Activated T-helper 1 cell treated with anti-CD3 and anti-CD28 coated beads, Interleukin-12 subunit alpha, Interleukin-12 subunit beta, Interleukin-2, Interleukin-4 antibody, amounts not matched to agents 30 ng/mL and 10 ng/mL and 1 ng/mL, durations not matched to agents 14 hours and 24 hours and 36 hours (primary cell): ENCODE results near the gene DUSP12. TPM values are rescaled to one million over a fixed set of nuclear protein-coding genes. Genes with fewer than 3 reads are reported as not detected.
A peak's percentile ranks its signal among the peaks of the same experiment; 100 is the strongest.

Experiments used
- DNase-seq: peaks from one replicate; pipeline ENCODE4 v3.0.0; 2021; ENCODE audit warnings: low spot score
- H3K27ac Mint-ChIP-seq: one replicate; pipeline ENCODE4 v1.8.0; 2021; ENCODE audit warnings: mild to moderate bottlenecking, mixed read lengths
- H3K27me3 Mint-ChIP-seq: one replicate; pipeline ENCODE4 v1.8.0; 2022; ENCODE audit warnings: mild to moderate bottlenecking, moderate library complexity, mixed read lengths; ENCODE audit not compliant: insufficient read depth
- H3K36me3 Mint-ChIP-seq: one replicate; pipeline ENCODE4 v1.8.0; 2021; ENCODE audit warnings: low read depth, mixed read lengths
- H3K4me1 Mint-ChIP-seq: one replicate; pipeline ENCODE4 v1.8.0; 2021; ENCODE audit warnings: low read depth, mixed read lengths
- H3K4me3 Mint-ChIP-seq: one replicate; pipeline ENCODE4 v1.8.0; 2021; ENCODE audit warnings: mild to moderate bottlenecking, moderate library complexity, mixed read lengths
- H3K9me3 Mint-ChIP-seq: one replicate; pipeline ENCODE4 v1.8.0; 2021; ENCODE audit warnings: mixed read lengths
- intact Hi-C: fragments of 100-400 bp; cut with micrococcal nuclease; formaldehyde crosslinking; loops from one replicate; pipeline ENCODE4 v1.15.1; 2024
- total RNA-seq: library from RNA; stranded (reverse); gene quantifications from 2 replicates; pipeline ENCODE4 v1.2.3, GENCODE V29; 2022

Gene DUSP12
- total RNA-seq, 1 donor from 2014 or later: 34.1 TPM

GRCh38 chr1:161790587-161791317 lies 41.2 kb downstream of the DUSP12 start:
- Mint-ChIP-seq H3K9me3 (no peaks in the 10 kb centered on the region), H3K36me3 (peaks cover 44% of the 10 kb centered on the region), H3K27ac (no peak overlapping the region), H3K4me1 (peaks cover 22% of the 10 kb centered on the region), H3K4me3 (no peak overlapping the region), H3K27me3 (no peaks in the 10 kb centered on the region)
- intact Hi-C loops: loop anchor here (5.0 kb wide), 1 partner anchor 602 kb away; no protein-coding TSS in a partner anchor
- DNase-seq: no peak

GRCh38 chr1:161791904-161792655 lies 42.5 kb downstream of the DUSP12 start:
- Mint-ChIP-seq H3K4me1 (peaks cover 22% of the 10 kb centered on the region), H3K27ac (no peak overlapping the region), H3K36me3 (peaks cover 41% of the 10 kb centered on the region), H3K4me3 (no peak overlapping the region), H3K27me3 (no peaks in the 10 kb centered on the region), H3K9me3 (no peaks in the 10 kb centered on the region)
- no peak for DNase-seq
- intact Hi-C loops: loop anchor here (1.0 to 5.0 kb wide), 7 partner anchors 26 to 600 kb away; partner anchors contain the start of gene ATF6

GRCh38 chr1:161792740-161793139 lies 43.2 kb downstream of the DUSP12 start:
- H3K36me3 Mint-ChIP-seq: peaks cover 44% of the 10 kb centered on the region

GRCh38 chr1:161799792-161800191 lies 50.2 kb downstream of the DUSP12 start:
- intact Hi-C loops: no loop called here
- H3K36me3 Mint-ChIP-seq: peaks cover 38% of the 10 kb centered on the region
- no peak overlapping the region for H3K4me3 Mint-ChIP-seq
- no peaks in the 10 kb centered on the region for H3K4me1 Mint-ChIP-seq
- no peak overlapping the region for H3K27ac Mint-ChIP-seq
- H3K27me3 Mint-ChIP-seq: no peaks in the 10 kb centered on the region
- no peaks in the 10 kb centered on the region for H3K9me3 Mint-ChIP-seq
- no peak for DNase-seq

More at GRCh38 chr1:161792740-161793139, 43.2 kb downstream of the DUSP12 start:
- Mint-ChIP-seq H3K4me3 (no peak overlapping the region), H3K27ac (no peak overlapping the region), H3K9me3 (no peaks in the 10 kb centered on the region), H3K4me1 (peaks cover 22% of the 10 kb centered on the region), H3K27me3 (no peaks in the 10 kb centered on the region)
- DNase-seq: no peak
- intact Hi-C loops: loop anchor here (1.0 to 5.0 kb wide), 7 partner anchors 26 to 600 kb away; partner anchors contain the start of gene ATF6

DNA sequence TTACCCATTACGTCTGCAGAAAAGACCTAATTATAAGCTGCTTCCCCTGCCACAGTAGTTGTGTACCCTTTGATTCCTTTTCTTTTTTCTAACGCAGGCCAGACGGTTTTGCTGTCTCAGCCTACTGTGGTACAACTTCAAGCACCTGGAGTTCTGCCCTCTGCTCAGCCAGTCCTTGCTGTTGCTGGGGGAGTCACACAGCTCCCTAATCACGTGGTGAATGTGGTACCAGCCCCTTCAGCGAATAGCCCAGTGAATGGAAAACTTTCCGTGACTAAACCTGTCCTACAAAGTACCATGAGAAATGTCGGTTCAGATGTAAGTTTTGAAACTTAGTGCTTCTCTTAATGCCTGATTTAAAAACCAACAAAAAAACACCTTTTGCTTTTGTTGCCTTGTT lies 52.4 kb downstream of the DUSP12 start:
- no peak for DNase-seq
- Mint-ChIP-seq H3K4me1 (peaks cover 11% of the 10 kb centered on the region), H3K27ac (no peak overlapping the region), H3K36me3 (peaks cover 38% of the 10 kb centered on the region), H3K9me3 (no peaks in the 10 kb centered on the region), H3K27me3 (no peaks in the 10 kb centered on the region), H3K4me3 (no peak overlapping the region)
- intact Hi-C loops: no loop called here

DNA sequence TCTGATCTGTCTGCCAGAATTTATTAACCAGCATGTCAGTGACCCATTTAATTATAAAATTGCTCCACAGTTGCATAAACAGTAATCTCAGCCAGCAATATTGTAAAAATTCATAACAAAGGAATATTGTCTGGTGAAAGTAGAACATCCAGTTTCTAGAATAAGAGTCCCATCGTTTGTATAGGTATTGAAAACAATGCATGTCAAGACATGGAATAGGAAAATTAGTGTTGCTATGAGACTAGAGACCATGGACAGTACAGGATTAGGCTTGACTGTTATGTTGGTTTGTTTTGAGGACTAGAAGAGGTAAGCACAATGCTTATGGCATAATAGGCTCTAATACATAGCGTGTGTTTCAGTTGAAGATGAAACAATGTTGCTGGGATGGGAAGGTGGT lies 53.6 kb downstream of the DUSP12 start:
- intact Hi-C loops: no loop called here
- peaks cover 11% of the 10 kb centered on the region for H3K4me1 Mint-ChIP-seq
- peaks cover 34% of the 10 kb centered on the region for H3K36me3 Mint-ChIP-seq
- no peak for DNase-seq
- no peak overlapping the region for H3K4me3 Mint-ChIP-seq
- no peak overlapping the region for H3K27ac Mint-ChIP-seq
- H3K27me3 Mint-ChIP-seq: no peaks in the 10 kb centered on the region
- H3K9me3 Mint-ChIP-seq: no peaks in the 10 kb centered on the region

- Mint-ChIP-seq H3K27ac (peak overlapping the region; percentile 27), H3K27me3 (no peaks in the 10 kb centered on the region), H3K4me1 (peaks cover 11% of the 10 kb centered on the region), H3K4me3 (no peak overlapping the region), H3K9me3 (peaks cover 7% of the 10 kb centered on the region), H3K36me3 (peaks cover 41% of the 10 kb centered on the region)
- intact Hi-C loops: no loop called here
- no peak for DNase-seq
Observed at GRCh38 chr1:161805399-161806197, 56.0 kb downstream of the DUSP12 start.

Other genes with a start within 250 kb of the DUSP12 start
- not detected in 2 replicates for gene FCGR2A, start 244.3 kb upstream of the DUSP12 start, total RNA-seq
- 0.59 and 0.99 TPM in 2 replicates for gene HSPA6, start 225.2 kb upstream of the DUSP12 start, total RNA-seq
- gene FCGR3A, start 200.0 kb upstream of the DUSP12 start, total RNA-seq: not detected in 2 replicates
- gene FCGR3B, start 118.6 kb upstream of the DUSP12 start, total RNA-seq: not detected in 2 replicates
- gene FCGR2B, start 86.6 kb upstream of the DUSP12 start, total RNA-seq: not detected in 2 replicates
- not detected in 2 replicates for gene FCRLA, start 42.6 kb upstream of the DUSP12 start, total RNA-seq
- gene FCRLB, start 28.2 kb upstream of the DUSP12 start, total RNA-seq: not detected in 2 replicates
- gene ATF6, start 16.5 kb downstream of the DUSP12 start, total RNA-seq: 23.9 and 25.5 TPM in 2 replicates